ENCODE measurements around the gene LCN6.

DNA sequence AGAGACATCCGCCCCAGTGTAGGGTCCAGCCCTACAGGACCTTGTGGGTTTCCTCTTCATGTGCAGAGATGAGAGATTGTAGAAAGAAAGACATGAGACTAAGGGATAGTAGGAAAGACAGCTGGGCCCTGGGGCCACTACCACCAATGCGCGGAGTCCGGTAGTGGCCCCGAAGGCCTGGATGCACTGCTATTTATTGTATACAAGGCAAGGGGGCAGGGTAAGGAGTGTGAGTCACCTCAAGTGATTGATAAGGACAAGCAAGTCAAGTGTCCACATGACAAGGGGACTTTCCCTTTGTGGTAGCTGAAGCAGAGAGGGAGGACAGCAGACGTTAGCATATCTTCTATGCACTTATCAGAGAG lies 36.7 kb upstream of the LCN6 start:
- TF ChIP-seq, protein P1, sequence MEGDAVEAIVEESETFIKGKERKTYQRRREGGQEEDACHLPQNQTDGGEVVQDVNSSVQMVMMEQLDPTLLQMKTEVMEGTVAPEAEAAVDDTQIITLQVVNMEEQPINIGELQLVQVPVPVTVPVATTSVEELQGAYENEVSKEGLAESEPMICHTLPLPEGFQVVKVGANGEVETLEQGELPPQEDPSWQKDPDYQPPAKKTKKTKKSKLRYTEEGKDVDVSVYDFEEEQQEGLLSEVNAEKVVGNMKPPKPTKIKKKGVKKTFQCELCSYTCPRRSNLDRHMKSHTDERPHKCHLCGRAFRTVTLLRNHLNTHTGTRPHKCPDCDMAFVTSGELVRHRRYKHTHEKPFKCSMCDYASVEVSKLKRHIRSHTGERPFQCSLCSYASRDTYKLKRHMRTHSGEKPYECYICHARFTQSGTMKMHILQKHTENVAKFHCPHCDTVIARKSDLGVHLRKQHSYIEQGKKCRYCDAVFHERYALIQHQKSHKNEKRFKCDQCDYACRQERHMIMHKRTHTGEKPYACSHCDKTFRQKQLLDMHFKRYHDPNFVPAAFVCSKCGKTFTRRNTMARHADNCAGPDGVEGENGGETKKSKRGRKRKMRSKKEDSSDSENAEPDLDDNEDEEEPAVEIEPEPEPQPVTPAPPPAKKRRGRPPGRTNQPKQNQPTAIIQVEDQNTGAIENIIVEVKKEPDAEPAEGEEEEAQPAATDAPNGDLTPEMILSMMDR (IDR thresholded peaks at IDR 0.05; ENCODE audit: poor library complexity, severe bottlenecking), result no peak
- TF ChIP-seq EZH2 (IDR thresholded peaks at IDR 0.05; ENCODE audit: borderline replicate concordance, insufficient read depth, low read length, poor library complexity, severe bottlenecking), result no peak
- TF ChIP-seq REST (IDR thresholded peaks at IDR 0.05; ENCODE audit: borderline replicate concordance), result no peak
- TF ChIP-seq MXI1 (conservative IDR thresholded peaks at IDR 0.05; ENCODE audit: poor library complexity, severe bottlenecking), result no peak
- TF ChIP-seq EP300 (conservative IDR thresholded peaks at IDR 0.05; ENCODE audit: poor library complexity, severe bottlenecking), result no peak
- no peak for TF ChIP-seq POLR2AphosphoS5 (IDR thresholded peaks at IDR 0.05)
